ENCODE data around the gene ENOSF1.

ENOSF1 gene

DNA sequence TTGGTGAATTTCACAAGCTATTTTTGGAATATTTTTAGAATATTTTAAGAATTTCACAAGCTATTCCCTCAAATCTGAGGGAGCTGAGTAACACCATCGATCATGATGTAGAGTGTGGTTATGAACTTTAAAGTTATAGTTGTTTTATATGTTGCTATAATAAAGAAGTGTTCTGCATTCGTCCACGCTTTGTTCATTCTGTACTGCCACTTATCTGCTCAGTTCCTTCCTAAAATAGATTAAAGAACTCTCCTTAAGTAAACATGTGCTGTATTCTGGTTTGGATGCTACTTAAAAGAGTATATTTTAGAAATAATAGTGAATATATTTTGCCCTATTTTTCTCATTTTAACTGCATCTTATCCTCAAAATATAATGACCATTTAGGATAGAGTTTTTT lies 39.1 kb downstream of the ENOSF1 start:
- no peak for DNase-seq (ENCODE audit: low read depth, low spot score)

GRCh38 chr18:671405-671804 lies 41.0 kb downstream of the ENOSF1 start:
- no peak for DNase-seq (ENCODE audit: low read depth, low spot score)

DNA sequence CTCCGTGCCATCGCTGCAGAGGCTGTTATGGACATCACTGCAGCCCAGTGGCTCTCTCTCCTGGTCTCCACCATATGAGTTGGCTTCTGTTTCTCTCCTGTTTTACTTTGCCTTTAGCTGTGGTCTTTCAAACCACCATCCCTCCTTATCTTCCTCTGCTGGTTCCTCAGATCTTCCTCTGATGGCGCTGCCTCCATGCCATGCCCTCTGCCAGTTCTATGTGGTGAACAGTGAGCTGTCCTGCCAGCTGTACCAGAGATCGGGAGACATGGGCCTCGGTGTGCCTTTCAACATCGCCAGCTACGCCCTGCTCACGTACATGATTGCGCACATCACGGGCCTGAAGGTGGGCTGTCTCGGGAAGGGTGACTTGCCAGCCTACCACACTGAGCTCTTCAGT lies 41.9 kb downstream of the ENOSF1 start:
- no peak for DNase-seq (ENCODE audit: low read depth, low spot score)

DNA sequence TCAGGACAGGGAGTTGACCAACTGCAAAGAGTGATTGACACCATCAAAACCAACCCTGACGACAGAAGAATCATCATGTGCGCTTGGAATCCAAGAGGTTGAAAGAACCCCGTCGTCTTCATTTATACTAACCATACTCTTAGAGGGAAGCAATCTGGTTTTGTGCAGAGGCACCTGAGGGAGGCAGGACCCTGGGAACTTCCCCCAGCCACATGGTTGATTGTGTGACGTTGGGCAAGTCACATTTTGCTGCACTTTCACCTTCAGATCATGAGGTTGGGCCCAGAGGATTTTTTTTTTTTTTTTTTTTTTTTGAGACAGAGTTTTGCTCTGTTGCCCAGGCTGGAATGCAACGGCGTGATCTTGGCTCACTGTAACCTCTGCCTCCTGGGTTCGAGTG lies 43.4 kb downstream of the ENOSF1 start:
- DNase-seq (ENCODE audit: low read depth, low spot score): no peak

DNA sequence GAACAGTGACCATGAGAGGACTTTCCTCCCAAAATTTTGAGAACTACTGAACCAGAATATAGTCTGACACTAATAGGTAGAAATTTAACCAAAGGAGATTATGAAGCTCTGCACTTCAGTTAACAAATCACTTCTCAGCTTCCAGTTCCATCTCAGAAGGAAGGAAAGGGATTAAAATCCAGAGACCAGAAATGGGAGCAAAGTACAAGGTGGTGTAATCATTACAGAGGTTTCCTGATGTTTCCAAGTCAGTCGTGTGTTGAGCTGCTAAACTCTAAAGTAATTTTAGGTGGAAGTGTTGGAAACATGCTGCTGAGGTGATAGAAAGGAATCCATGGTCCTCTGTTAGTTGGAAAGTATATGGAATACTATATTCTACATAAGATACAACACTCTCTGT lies 44.2 kb downstream of the ENOSF1 start:
- no peak for DNase-seq (ENCODE audit: low read depth, low spot score)

DNA sequence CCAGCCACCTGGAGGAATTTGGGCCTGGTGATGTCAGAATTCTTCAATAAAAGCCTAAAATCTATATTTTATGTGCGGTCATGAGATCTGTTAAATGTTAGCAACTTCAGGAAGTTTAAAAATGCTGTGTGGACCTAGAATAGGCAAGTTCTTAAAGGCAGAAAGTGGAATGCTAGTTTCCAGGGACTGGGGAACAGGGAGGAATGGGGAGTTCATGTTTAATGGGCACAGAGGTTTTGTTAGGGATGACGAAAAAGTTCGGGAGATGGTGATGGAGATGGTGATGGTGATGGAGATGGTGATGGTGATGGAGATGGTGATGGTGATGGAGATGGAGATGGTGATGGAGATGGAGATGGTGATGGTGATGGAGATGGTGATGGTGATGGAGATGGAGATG lies 45.8 kb downstream of the ENOSF1 start:
- no peak for DNase-seq (ENCODE audit: low read depth, low spot score)

DNA sequence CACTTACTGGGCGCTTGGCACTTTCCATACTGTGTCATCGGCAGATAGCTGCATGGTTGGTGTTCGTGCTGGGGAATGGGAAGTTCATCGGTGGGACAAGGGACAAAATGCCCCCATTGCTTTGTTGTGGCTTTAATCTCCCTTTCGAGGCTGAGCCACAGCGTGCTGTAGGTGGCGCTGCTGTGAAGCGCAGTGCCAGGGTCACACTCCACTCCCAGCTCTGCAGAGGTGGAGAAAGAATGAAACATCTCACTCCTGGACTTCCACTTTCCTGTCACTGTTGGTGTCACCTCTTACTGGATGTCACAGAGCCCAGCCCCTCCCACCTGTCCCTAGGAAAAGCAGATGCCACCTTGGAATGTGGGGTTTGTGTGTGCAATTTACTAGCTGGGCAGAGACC lies 46.3 kb downstream of the ENOSF1 start:
- DNase-seq (ENCODE audit: low read depth, low spot score): no peak

- DNase-seq (ENCODE audit: low read depth, low spot score): no peak
Measured at GRCh38 chr18:662197-662596, 50.2 kb downstream of the ENOSF1 start.

DNA sequence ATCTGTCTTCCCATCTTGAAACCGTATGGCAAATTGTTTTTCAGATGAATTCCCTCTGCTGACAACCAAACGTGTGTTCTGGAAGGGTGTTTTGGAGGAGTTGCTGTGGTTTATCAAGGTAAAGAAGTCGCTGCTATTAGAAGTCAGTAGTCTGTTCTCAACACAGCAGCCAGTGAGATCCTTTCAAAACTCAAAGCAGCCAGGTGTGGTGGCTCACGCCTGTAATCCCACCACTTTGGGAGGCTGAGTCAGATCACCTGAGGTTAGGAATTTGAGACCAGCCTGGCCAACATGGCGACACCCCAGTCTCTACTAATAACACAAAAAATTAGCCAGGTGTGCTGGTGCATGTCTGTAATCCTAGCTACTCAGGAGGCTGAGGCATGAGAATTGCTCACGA lies 52.8 kb downstream of the ENOSF1 start:
- DNase-seq (ENCODE audit: low read depth, low spot score): no peak

- no peak for DNase-seq (ENCODE audit: low read depth, low spot score)
Measured at GRCh38 chr18:658947-659533, 53.4 kb downstream of the ENOSF1 start.

GRCh38 chr18:658001-658946 lies 54.2 kb downstream of the ENOSF1 start:
- DNase-seq (ENCODE audit: low read depth, low spot score): peak; percentile 45

DNA sequence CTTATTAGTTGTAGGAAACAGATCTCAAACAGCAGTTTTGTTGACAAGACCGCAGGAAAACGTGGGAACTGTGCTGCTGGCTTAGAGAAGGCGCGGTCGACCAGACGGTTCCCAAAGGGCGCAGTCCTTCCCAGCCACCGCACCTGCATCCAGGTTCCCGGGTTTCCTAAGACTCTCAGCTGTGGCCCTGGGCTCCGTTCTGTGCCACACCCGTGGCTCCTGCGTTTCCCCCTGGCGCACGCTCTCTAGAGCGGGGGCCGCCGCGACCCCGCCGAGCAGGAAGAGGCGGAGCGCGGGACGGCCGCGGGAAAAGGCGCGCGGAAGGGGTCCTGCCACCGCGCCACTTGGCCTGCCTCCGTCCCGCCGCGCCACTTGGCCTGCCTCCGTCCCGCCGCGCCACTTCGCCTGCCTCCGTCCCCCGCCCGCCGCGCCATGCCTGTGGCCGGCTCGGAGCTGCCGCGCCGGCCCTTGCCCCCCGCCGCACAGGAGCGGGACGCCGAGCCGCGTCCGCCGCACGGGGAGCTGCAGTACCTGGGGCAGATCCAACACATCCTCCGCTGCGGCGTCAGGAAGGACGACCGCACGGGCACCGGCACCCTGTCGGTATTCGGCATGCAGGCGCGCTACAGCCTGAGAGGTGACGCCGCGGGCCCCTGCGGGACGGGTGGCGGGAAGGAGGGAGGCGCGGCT lies 55.0 kb downstream of the ENOSF1 start, which contains the start of gene TYMS:
TSS of gene TYMS (plus strand) at position 343 of the 690 bp plus-strand sequence. CDS start at position 433, 90 bp downstream.
- no peak for DNase-seq (ENCODE audit: low read depth, low spot score)

- DNase-seq (ENCODE audit: low read depth, low spot score): no peak
Measured at GRCh38 chr18:655445-655844, 57.0 kb downstream of the ENOSF1 start.

DNA sequence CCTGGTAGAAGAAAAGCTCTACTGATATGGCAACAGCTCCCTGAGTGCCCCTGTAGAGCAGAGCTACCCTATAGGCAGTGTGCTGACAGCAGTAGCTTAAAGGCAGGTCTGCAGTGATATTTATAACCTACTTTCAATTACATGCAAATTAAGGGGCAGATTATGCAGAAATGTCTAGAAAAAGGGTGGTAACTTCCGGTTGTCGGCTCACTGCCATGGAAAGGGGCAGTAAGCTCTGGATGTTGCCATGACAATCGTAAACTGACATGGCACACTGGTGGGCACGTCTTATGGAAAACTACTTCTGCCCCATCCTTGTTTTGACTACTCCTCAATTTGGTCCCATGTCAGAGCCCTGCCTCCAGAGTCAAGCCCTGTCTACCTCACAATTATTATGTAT lies 57.8 kb downstream of the ENOSF1 start:
- no peak for DNase-seq (ENCODE audit: low read depth, low spot score)

DNA sequence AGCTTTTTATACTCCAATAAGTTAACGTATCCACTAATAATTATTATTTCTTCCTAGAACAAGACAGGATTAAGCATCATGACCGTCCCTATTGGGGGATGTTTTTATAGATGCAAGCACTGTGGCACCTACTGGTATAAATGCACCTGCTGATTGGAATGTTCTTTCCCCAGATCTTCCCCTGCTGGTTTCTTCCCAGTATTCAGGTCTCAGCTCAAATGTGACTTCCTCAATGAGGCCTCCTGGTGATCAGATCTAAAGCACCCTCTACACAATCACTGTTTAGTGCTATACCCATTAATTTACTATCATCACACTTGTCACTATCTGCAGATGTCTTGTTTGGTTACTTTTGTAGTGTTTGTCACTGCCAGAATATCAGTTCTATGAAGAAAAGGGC lies 58.9 kb downstream of the ENOSF1 start:
- DNase-seq (ENCODE audit: low read depth, low spot score): no peak

- DNase-seq (ENCODE audit: low read depth, low spot score): no peak
Measured at GRCh38 chr18:652131-652530, 60.3 kb downstream of the ENOSF1 start.

- no peak for DNase-seq (ENCODE audit: low read depth, low spot score)
Measured at GRCh38 chr18:650428-650858, 62.0 kb downstream of the ENOSF1 start.

DNA sequence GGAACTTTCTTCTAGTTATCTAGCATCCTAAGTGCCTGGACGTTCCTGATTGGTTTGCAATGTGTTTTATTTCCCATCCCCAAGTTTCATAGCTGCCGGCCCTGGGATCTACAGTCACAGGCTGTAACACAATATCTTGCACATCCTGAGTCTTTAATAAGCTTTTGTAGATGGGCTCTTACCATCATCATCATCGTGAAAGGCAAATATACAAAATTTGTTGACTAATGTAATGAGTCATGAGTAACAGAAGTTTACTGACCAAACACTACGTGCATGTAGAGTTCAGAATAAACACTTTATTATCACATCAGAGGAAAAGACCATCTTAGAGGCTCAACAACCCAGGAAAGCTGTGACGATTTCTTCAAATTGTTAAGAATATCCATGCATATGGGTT lies 63.1 kb downstream of the ENOSF1 start:
- DNase-seq (ENCODE audit: low read depth, low spot score): no peak

DNA sequence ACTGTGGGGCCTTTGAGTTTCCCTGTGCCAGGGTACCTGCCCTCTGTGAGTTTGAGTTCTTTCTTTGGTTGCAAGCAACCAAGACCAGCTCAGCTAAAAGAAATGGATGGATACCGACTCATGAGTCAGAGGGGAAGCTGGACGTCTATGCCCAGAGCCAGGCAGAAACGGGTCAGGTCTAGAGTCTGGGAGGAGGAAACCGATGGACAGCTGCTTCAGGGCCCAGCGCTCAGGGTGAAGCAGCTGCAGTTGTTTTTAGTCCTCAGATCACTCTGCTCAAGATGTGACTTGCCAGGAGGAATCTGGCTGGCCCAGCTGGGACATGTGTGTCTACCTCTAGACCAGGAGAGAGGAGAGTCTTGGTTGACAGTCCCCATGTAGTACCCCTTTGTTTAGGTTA lies 65.1 kb downstream of the ENOSF1 start:
- DNase-seq (ENCODE audit: low read depth, low spot score): no peak

DNA sequence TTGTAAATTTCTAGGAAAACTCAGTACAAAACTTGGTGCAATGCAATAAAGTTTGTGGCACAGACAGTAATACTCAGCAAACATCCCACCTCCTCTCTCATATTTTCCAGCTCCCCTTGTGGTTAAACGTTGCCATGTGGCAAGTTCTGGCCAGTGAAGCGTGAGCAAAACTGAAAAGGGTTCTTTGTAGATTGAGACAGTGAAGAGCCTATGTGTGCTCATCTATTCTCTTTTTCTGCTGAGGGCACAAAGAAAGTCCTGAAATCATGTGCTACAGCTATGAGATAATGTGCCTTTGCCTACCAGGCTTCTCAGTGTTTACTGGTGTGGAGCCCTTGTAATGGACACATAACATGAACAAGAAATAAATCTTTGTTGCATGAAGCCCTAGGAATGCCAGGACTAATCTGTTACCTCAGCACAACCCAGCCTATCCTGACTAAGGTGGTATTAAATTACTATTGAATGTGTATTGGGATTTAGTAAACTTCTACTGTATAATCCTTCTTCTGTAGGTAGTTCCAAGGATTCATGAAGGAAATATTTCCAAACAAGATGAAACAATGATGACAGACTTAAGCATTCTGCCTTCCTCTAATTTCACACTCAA lies 67.9 kb downstream of the ENOSF1 start:
- no peak for DNase-seq (ENCODE audit: low read depth, low spot score)

- no peak for DNase-seq (ENCODE audit: low read depth, low spot score)
Measured at GRCh38 chr18:641224-641623, 71.2 kb downstream of the ENOSF1 start.

DNA sequence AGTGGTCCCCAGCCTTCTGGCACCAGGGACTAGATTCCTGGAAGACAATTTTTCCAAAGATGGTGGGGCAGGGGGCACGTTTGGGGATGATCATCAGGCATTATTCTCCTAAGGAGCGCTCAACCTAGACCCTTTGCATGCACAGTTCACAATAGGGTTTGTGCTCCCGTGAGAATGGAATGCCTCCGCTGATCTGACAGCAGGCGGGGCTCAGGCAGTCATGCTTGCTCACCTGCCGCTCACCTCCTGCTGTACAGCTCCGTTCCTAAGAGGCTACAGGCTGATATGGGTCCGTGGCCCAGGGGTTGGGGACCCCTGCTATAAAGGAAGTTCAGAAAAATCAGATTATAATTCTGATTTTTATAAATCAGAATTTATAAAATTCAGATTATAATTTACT lies 77.3 kb downstream of the ENOSF1 start:
- DNase-seq (ENCODE audit: low read depth, low spot score): no peak

Data from brain pericyte (primary cell).